ENCODE results near the gene SERPINA6.
"Not testable (repeated sequence)": the region's sequence is repeated elsewhere in the genome, so short reads cannot be mapped to it uniquely, and the experiment has no call there.

The SERPINA6 gene

DNA sequence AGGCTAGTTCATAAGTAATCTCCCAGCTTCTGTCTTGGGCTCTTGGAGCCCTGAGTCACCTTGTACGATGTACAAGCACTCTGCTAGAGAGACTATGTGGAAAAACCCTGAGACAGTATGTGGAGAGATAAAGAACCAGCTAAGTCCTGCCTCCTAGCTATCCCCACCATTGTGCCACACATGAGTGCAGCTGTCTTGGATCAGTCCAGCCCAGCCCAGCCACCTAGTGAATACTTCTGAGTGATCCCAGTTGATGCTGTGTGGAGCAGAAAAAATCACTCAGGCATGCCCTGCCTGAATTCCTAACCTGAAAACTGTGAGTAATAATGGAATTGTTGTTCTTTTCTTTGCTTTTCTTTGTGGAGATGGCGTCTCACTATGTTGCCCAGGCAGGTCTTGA is 5.1 kb upstream of the SERPINA6 start:
- no peak for DNase-seq

DNA sequence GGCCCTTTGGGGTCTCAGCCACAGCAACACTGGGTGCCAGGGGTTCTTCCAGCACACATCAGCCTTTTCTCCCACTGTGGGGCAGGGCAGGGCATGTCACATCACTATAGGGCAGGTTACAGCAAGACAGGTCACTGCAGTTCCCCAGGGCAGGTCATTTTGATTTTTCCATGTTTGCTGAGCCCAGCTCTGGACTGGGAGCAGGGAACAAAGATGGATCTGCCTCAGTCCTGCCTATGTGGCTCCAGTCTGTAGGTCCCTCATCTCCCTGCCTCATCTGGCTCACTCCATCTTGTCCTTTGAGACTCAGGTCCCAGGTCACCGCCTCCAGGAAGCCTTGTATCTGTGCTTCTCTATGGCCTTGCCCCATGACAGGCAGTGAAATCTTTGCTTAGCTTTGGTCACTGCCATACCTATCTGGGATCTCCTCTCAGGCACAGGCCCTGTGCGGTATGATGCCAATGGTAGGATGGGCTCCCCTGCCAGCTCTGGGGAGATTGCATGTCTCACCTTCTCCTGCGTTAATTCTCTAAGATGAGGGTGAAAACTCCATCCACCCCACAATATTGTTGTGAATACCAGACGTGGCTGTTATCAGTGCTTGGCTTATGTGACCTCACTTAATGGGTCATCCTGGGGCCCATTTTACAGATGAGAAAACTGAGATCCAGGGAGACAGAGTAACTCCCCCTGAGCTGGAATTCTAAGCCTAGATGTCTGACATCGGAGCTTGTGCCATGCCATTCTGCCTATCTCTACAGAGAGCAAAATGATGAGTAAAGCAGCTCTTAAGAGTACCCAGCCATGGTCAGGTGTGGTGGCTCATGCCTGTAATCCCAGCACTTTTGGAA is 1.5 kb downstream of the SERPINA6 start:
- DNase-seq: no peak

DNA sequence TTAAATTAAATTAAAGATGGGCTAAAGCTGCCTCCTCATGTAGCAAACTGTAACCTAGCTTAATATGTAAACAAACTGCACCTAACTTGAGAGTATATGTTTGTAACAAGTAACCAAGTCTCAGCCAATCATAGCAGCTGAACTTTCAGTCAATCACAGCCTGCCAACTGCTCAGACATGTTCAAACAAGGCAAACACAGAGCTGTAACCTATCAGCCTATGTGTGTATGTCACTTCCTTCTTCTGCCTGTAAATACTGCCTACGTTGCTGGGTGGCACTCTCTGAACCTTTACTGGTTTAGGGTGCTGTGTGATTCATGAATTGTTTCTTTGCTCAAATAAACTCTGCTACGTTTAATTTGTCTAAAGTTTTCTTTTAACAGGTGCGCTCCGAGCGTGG is 2.9 kb downstream of the SERPINA6 start:
- DNase-seq: no peak

DNA sequence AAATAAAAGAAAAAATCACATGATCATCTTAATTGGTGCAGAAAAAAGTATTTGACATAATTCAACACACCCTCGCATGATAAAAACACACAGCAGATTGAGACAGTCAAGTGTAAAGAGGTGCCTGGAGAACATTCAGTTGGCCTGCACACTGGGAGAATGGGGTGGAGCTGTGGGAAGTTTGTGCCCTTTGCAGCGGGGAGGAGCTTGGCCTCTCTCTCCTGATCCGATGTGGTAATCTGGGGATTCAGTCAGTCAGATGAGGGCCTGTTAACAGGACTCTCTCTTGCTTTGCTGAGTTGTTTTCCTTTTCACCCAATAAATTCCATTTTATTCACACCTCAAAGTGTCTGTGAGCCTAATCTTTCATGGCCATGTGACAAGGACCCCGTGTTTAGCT is 5.9 kb downstream of the SERPINA6 start:
- no peak for DNase-seq

DNA sequence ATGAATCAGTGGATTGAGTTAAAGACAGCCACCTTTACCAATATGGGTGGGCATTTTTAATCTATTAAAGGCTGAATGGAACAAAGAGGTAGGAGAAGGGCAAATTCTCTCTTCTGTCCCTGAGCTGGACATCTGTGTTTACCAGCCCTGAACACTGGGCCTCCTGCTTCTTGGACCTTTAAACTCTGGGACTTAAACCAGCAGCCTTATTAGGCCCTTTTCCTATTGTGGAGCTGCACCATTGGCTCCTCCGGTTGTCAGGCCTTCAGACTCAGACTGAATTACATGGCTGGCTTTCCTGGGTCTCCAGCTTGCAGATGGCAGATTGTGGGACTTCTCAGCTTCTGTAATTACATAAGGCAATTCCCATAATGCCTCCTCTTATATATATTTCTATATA is 6.4 kb downstream of the SERPINA6 start:
- DNase-seq: no peak

DNA sequence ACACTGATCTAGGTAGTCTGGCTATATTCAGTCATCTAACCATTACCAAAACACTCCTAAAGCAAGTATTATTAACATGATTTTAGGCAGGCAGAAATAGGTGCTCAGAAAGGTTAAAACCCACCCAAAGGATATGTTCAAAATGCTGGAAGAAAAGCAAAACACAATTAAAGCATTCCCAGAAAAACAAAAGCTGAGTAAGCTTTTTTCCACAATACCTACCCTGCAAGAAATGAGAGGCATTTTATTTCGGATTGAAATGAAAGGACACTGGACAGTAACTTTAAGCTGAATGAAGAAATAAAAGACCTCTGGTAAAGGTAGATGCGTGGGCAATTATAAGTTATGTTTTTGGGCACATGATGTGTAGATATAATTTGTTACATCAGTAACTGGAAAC is 8.2 kb downstream of the SERPINA6 start:
- no peak for DNase-seq

DNA sequence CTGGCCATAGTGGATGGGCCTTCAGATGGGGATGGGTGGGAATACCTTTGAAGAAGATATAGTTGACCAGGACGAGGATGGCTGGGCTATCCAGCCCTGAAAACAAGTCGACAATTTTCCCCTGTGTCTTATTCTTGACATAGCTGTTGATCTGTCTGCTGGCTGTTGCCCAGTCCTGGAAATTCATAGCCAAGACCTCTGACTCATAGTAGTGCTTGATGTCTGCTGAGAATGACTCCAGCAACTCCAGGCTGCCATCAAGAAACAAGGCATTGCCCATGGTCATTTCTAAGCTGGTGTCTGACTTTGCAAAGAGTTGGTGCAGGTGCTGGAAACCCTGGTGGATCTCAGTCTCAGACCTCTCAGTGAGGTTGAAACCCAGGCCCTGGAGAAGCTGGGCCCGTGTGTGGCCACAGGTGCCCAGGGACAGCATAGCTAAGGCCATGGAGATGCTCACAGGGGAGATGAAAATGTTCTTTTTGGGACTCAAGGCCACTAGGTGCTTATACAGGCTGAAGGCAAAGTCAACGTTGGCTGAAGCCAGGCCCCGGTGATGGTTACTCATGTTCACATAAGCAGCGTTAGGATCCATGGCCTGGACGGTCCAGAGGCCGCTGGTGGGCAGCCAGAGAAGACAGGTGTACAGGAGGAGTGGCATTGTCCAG is 9.0 kb downstream of the SERPINA6 start:
- no peak for DNase-seq

DNA sequence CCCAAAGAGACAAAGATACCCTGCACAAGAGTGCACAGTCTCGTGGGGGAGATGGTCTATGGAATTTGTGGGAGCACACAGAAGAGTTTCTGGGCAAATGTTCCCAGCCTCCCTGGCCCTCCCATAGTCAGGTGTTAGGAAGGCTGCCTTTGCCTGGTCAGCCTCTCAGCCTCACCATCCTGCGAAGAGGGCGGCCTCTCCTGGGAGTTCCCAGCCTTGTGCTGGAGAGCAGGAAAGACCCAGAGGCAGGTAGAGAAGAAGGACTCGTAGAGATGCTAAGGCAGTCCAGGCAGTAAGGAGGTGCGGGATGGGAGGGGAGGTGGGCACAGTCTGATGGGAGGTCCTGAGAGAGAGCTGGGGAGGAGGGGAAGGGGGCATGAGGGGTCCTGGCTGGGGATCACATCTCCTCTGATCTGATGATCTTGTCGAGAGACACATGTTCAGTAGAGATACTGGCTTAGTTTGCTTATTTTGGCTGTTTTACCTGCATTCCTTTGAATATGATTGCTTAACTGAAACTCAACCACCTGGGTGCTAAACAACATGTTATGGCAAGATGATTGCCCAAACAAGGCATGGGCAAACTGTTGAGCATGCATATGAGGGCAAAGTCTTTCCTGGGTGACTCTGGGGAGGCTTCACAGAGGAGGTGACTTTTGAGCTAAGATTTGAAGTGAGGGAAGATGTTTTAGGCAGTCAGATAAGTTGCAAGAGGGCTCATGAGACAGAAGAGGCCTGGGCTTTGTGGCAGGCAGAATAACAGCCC is 10.5 kb downstream of the SERPINA6 start:
- no peak for DNase-seq

DNA sequence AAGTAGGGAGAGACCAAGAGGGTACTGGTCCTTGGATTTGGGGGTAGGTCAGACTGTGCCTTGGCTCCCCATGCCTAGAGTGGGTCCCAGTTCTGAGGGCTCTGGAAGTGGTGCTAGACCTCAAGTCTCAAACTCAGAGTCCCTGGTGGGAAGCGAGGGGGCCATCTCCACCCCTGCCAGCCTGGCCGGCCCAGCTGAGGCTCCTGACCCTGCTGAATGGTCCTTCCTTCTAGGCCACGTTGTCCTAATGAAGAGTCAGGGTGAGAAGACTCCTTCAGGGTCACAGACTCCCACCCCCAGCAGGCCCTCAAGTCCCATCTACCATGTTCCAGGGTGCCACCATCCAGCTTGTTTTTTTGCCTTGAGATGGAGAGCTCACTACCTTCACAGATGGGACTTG is 12.9 kb downstream of the SERPINA6 start:
- no peak for DNase-seq

DNA sequence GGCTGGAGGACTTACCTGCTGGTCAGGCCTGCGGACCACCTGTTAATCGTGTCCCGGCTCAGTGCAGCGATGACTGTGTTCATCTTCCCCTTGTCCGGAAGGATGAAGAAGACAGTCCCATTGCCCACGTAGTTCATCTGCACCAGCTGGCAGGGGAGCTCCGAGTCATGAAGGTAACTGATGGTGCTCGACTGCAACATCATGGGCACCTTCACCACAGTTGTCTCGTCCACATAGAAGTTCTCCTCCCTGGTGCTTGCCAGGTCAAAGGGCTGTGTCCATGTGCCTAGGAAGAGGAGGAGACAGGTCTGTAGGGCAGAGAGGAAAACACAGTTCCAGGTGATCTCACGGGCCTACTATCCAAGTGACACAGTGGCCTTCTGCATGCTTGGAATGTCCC is 13.4 kb downstream of the SERPINA6 start:
- no peak for DNase-seq

DNA sequence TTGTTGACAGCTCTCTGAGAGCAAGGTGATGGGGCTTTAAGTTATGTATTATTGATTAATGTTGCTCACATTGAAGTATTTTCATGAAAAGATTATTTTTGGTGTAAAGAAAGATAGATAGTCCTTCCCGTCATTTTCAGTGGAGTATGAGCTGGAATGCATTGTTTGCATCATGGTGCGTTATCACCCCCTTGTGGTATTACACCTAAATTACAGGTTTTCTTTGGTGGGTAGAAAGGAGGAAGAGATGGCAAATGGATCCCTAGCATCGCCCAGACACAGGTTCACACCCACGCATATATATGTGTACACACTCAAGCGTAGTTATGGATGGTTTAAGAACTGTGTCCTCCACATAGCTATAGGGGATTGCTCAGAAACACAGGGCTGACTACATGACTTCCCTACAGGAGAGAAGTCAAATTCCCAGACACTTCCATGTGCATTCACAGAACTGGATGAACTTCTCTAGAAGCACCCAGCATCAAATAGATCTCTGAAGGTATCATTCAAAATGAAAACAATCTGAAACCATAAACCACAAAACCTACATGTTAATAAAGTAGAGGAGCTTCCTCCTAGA is 15.6 kb downstream of the SERPINA6 start:
- DNase-seq: no peak

DNA sequence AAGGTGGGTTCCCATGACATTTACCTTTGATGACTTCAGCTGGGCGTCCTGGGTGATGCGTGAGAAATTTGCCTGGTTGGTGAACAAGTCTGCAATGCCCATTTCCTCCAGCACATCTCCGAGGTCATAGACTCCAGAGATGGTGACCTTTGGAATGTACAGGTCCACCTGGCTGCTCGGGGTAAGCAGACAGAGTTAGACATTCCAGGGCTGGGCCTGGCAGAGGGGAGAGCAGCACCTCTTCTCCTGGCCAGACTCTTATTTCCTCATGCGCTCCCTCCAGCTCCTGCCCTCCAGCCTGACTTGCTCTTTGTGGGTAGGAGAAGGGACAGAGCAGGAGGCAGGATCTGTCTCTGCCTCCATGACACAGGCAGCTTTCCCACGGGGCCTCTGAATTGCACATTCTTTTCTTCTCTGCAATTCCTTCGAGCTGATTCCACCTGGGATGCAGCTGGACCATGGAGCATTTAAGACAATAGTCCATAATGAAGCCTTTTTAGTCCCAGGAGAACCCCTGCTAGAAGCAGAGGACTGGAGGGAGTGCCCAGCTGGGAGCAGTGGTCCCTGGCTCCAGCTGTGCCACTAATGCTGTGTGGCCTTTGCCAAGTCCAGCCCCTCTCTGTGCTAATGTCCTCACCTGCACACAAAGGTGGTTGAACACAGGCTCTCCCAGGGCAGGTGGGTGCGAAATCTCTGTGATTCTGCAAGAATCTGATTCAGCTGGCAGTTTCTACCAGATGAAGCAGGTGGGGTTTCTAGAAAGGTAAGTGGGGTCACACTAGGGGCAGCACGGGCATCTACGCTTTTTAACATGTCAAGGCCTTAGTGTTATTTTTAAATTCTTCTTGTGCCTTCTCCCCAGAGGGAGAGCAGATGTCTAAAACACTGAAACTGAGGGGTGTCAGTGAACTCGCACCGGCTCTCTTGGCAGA is 16.8 kb downstream of the SERPINA6 start:
- no peak for DNase-seq

DNA sequence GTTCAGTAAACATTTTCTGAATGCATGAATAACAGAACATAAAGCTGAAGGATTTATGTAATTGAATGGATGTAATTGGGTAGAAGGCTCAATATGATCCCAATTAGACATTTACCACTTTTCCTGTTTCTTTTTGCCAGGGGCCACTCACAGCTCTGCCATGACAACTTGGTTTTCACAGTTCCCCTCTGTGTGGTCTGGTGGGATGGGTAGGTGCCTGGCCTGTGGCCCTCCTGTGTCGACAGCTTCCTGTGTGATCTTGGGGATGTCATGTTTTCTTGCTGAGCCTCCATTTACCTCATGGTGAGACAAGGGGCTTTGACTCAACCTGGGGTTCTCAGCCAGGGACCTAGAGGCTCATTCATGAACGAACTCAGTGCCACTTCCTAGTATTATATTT is 17.5 kb downstream of the SERPINA6 start:
- DNase-seq: no peak

DNA sequence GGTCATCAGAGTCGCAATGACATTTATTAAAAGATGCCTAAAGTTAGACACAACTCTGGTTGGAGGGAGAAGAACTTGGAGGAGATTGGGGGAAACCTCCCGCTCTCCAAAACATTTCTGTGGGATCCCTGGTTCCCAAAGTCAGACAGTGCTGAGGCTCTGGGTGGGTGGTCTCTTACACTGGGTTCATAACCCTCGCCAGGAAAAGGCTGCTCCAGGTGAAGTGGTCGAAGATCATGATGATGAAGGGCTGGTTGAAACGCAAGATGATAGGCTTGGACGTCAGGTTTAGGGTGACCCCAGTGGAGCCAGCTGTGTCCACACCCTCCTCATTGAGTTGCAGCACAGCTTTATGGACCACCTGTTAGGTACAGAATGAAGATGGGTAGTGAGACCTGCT is 18.9 kb downstream of the SERPINA6 start:
- DNase-seq: no peak

DNA sequence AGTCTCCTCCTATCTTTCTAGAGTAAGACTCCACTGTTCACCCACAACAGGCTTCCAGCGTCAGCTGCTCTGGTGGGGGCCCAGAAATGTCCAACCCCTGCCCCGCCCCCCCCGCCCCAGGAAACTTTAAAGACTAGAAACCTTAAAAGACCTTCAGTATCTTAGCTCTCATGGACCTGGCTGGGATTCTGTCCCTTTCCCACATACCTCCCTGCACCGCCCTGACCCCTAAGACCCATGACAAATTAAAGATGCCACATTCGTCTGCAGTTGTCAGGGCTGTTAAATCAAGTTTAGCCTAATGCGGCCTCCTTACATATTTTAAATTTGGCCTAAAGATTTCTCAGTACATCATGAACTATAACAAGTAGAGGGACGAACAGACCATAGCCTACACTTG is 20.0 kb downstream of the SERPINA6 start:
- no peak for DNase-seq

DNA sequence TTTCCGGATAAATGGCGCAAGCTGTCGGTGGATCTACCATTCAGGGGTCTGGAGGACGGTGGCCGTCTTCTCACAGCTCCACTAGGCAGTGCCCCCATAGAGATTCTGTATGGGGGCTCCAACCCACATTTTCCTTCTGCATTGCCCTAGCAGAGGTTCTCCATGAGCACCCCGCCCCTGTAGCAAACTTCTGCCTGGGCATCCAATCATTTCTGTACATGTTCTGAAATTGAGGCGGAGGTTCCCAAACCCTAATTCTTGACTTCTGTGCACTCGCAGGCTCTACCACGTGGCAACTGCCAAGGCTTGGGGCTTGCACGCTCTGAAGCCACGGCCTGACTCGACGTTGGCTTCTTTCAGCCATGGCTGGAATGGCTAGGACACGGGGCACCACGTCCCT is 25.0 kb downstream of the SERPINA6 start:
- no peak for DNase-seq

DNA sequence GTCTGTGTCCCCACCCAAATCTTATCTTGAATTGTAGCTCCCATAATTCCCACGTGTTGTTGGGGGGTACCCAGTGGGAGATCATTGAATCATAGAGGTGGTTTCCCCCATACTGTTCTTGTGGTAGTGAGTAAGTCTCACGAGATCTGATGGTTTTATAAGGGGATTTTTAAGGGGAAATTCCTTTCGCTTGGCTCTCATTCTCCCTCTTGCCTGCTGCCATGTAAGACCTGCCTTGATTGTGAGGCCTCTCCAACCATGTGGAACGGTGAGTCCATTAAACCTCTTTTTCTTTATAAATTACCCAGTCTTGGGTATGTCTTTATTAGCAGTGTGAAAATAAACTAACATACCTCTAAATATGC is 27.0 kb downstream of the SERPINA6 start:
- DNase-seq: not testable (repeated sequence)

DNA sequence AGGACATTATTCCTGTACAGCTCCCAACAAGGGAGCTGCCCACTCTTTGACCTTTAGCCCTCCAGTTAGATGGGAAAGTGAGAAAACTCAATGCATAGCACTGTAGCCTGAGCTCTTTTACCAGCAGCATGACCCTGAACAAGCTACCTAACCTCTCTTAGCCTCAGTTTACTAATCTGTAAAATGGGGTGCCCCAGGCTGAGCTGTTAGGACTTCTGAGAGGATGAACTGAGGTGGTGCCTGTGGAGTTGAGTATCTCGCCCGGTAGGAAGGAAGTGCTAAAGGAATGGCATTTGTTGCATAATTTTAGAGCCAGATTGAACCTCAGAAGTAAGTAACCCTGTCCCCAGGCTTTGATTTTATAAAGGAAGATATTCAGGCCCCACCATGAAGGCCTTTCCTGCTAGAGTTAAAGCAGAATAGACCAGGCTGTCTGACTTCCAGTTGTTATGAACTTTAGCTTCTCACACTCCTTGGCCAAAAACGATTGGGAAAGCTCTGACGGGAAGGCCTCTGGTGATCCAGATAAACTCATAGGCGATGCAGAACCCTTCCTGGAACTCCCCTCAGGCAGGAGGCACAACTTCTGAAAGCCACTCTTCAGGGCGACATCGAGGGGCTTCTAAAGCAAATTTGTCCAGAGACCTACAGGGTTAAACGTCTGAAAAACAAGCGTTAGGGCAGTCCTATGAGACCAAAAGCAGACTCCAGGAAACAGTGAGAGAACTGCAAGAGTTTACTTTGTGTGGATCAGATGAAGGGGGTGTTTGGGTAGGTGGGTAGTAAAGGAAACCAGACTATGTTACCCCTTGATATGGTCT is 27.6 kb downstream of the SERPINA6 start:
- no peak for DNase-seq

DNA sequence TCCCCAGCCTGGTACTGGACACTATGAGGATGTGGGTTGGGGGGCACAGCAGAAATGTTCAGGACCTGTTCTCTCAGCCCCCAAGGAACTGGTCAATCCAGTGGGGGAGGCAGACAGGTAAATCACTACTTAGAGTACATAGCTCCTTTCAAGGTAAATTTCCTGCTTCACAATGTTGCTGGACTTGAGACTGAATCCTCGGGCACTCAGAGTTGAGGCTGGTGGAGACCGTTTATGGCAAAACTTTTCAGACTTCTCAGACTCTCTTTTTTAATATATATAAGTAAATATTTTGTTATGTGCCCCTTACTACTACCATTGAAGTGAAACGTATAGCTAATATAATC is 29.6 kb downstream of the SERPINA6 start:
- DNase-seq: no peak

DNA sequence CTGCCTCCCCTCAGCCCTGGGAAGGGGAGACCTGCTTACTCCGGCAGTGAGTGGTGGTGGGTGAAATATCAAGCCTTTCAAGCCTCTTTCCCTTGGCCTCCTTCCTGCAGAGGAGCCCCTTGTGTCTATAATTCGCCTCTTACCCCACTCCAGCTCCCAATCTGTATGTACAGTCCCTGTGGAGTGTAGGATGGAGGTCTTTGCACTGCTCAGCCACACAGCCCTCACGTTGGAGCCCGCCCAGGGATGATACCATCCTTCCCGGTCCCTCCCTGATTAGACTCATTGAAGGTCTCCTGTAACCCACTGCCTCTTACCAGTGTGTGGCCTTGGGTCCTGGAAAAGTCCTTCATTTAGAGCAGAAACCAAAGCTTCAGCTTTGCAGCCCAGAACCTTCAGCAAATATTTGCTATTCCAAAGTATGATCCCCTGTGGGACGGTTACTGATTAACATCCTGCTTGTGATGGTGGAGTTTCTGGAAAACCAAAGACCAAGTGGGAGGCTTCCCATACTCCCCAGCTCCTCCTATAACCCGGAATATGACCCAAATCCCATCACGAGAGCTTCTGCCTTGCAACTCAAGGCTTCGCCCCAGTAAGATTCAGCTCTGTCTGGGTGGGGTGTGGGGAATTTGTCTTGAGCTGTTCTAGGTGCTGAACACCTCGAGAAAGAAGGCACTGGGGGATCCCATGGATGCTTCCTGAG is 30.1 kb downstream of the SERPINA6 start, which contains the start of gene SERPINA10:
Gene SERPINA10, minus strand, starts transcription at position 397 of the 706 bp plus-strand sequence. CDS start 2,675 bp downstream, outside the sequence.
- DNase-seq: no peak
